ENCODE measurements around the gene ADCK2.

DNA sequence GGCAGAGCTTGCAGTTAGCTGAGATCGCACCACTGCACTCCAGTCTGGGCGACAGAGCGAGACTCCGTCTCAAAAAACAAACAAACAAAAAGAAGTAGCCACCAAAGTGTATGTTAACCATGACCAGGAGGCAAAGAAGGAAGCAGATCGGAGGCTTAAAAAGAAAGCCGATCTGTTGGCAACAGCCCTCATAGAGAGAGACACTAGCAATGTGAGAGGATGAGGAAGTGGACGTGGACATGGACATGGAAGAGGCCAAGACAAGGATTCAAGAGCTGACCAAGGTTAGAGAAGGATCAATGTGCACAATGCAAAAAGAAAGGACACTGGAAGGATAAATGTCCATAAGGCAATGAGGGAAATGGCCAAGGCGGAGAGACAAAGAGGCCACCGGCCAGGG, 14.9 kb upstream of the ADCK2 start:
- TF ChIP-seq POLR2AphosphoS5 (IDR thresholded peaks at IDR 0.05; ENCODE audit: borderline replicate concordance, low read depth, low read length) (no peak), EZH2 (IDR thresholded peaks at IDR 0.05) (no peak), FOXP2 (optimal IDR thresholded peaks at IDR 0.05; ENCODE audit: control extremely low read depth, extremely low read length, insufficient read depth) (no peak)
